ENCODE results near the gene KCTD3.

DNA sequence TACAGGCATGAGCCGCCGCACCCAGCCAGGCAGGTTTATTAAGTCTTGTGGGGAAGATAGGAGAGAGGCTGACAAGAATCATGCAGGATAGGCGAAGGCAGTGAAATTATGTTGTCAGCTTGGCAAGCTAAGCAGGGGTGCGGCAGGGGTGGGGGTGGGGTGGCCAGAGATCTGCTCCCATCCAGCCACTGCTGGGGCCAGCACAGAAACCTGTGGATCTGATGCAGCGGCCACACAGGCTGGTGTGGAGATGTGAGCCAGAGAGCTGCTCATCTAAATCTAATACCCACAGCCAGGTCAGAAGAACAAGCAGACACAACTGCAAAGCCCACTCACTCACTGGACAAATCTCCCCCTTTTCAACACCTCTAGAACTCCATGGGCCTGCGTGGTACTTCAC is 68.7 kb downstream of the KCTD3 start:
- TF ChIP-seq, protein P1, sequence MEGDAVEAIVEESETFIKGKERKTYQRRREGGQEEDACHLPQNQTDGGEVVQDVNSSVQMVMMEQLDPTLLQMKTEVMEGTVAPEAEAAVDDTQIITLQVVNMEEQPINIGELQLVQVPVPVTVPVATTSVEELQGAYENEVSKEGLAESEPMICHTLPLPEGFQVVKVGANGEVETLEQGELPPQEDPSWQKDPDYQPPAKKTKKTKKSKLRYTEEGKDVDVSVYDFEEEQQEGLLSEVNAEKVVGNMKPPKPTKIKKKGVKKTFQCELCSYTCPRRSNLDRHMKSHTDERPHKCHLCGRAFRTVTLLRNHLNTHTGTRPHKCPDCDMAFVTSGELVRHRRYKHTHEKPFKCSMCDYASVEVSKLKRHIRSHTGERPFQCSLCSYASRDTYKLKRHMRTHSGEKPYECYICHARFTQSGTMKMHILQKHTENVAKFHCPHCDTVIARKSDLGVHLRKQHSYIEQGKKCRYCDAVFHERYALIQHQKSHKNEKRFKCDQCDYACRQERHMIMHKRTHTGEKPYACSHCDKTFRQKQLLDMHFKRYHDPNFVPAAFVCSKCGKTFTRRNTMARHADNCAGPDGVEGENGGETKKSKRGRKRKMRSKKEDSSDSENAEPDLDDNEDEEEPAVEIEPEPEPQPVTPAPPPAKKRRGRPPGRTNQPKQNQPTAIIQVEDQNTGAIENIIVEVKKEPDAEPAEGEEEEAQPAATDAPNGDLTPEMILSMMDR (IDR thresholded peaks at IDR 0.05), result no peak
- TF ChIP-seq POLR2A (IDR thresholded peaks at IDR 0.05) (no peak), EP300 (IDR thresholded peaks at IDR 0.05) (no peak)
